Sigmoid colon (tissue), 7 donors: ENCODE data around the gene KCNAB2. TPM values are rescaled to one million over a fixed set of nuclear protein-coding genes. Genes with fewer than 3 reads are reported as not detected.

Experiments
- DNase-seq: peaks from one replicate; pipeline ENCODE4 v3.0.0-alpha.2; 2019
- H3K27ac ChIP-seq, 4 donors: fragments of 200-600 bp; sonication (generic); one replicate each; pipeline ENCODE4 v1.5.1; 2016 to 2019; ENCODE audit warnings: mild to moderate bottlenecking in 1 of 4
- H3K27me3 ChIP-seq, 3 donors: fragments of 200-600 bp; sonication (generic); one replicate each; pipeline ENCODE4 v1.5.1; 2019; ENCODE audit warnings: mild to moderate bottlenecking in 1 of 3
- H3K36me3 ChIP-seq, 4 donors: fragments of 200-600 bp; sonication (generic); one replicate each; pipeline ENCODE4 v1.5.1; 2016 to 2019
- H3K4me1 ChIP-seq, 4 donors: fragments of 200-600 bp; sonication (generic); one replicate each; pipeline ENCODE4 v1.5.1; 2017 to 2019
- H3K4me3 ChIP-seq, 4 donors: fragments of 200-600 bp; sonication (generic); one replicate each; pipeline ENCODE4 v1.5.1; 2017 to 2019; ENCODE audit warnings: mild to moderate bottlenecking in 2 of 4, moderate library complexity in 1 of 4
- H3K9me3 ChIP-seq, 4 donors: fragments of 200-600 bp in 3 of 4; sonication (generic) in 3 of 4; one replicate each; pipeline versions ENCODE4 v1.5.1 to v1.6.1; 2013 to 2019
- EP300 ChIP-seq, 4 donors: sonication (generic); formaldehyde crosslinking; IDR thresholded peaks; one replicate each; pipeline ENCODE4 v1.6.1; 2017; ENCODE audit warnings: antibody characterized with exemption in 4 of 4
- POLR2A ChIP-seq, 2 donors: fragments of 450-650 bp; IDR thresholded peaks; one replicate each; pipeline ENCODE4 v1.6.1; 2016; ENCODE audit warnings: antibody characterized with exemption in 2 of 2, mild to moderate bottlenecking in 2 of 2, moderate library complexity in 2 of 2
- POLR2AphosphoS5 ChIP-seq, 4 donors: sonication (generic); formaldehyde crosslinking; IDR thresholded peaks; one replicate each; pipeline ENCODE4 v1.6.1; 2017; ENCODE audit warnings: antibody characterized with exemption in 4 of 4
- WGBS, 2 donors: extraction: QIAGEN DNeasy Blood & Tissue Kit; methylation state at CpG; one replicate each; pipeline ENCODE4 v1.1.7; 2013; 5-methylcytosine and 5-hydroxymethylcytosine counted together
- intact Hi-C: fragments of 100-400 bp; cut with DNase I; formaldehyde crosslinking; loops from one replicate; pipeline ENCODE4 v1.15.1; 2023
- polyA plus RNA-seq, 3 donors: library from polyadenylated mRNA; stranded (reverse); fragments of 200-250 nt; gene quantifications; one replicate each; pipeline ENCODE4 v1.2.3, GENCODE V29; 2013
- total RNA-seq, 4 donors: library from RNA; depleted of rRNA; stranded (reverse); fragments of >200 nt; gene quantifications; one replicate each; pipeline ENCODE4 v1.1.0, GENCODE V29; 2016
- TF ChIP-seq, protein P1 (sequence below), 4 experiments: fragments of 450-650 bp in 3 of 4; fragments of 200-600 bp in 1 of 4; IDR thresholded peaks; one replicate each; pipeline ENCODE4 v1.5.1; 2016 to 2019; ENCODE audit warnings: antibody characterized with exemption in 4 of 4, mild to moderate bottlenecking in 3 of 4, moderate library complexity in 2 of 4
- donor health status: healthy with polysubstance abuse.
- donor health status: Bipolar disorder and iron deficiency.
- donor health status: healthy.

Gene KCNAB2
- total and polyA plus RNA-seq, 7 donors = 3.0 to 23.5 (median 7.7) TPM

DNA sequence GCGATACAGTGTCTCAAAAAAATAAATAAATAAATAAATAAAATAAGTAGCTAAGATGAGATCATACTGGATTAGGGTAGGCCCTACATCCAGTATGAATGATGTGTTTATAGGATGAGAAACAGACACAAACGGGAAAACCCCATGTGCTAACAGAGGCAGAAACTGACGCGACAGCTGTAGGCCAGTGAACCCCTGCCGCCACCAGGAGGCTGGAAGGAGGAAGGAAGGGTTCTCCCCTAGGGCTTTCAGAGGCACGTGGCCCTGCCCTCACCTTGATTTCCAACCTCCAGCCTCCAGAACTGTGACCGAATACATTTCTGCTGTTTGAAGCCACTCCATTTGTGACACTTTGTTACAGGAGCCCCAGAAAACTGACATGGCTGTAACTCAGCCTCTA is 95.9 kb downstream of the KCNAB2 start:
- 26 to 27% methylated on average over 7 of the region's 7 CpGs for WGBS, 2 donors
- Histone ChIP-seq H3K27ac (no peak overlapping the region), H3K4me1 (no peaks in the 10 kb centered on the region), H3K36me3 (no peaks in the 10 kb centered on the region), H3K9me3 (no peaks in the 10 kb centered on the region), H3K27me3 (peaks cover 2 to 14% (median 2%) of the 10 kb centered on the region in 3 donors), H3K4me3 (no peak overlapping the region)
- TF ChIP-seq POLR2A (IDR thresholded peaks at IDR 0.05) (no peak), POLR2AphosphoS5 (IDR thresholded peaks at IDR 0.05) (no peak), EP300 (IDR thresholded peaks at IDR 0.05) (no peak)
- TF ChIP-seq, protein P1, sequence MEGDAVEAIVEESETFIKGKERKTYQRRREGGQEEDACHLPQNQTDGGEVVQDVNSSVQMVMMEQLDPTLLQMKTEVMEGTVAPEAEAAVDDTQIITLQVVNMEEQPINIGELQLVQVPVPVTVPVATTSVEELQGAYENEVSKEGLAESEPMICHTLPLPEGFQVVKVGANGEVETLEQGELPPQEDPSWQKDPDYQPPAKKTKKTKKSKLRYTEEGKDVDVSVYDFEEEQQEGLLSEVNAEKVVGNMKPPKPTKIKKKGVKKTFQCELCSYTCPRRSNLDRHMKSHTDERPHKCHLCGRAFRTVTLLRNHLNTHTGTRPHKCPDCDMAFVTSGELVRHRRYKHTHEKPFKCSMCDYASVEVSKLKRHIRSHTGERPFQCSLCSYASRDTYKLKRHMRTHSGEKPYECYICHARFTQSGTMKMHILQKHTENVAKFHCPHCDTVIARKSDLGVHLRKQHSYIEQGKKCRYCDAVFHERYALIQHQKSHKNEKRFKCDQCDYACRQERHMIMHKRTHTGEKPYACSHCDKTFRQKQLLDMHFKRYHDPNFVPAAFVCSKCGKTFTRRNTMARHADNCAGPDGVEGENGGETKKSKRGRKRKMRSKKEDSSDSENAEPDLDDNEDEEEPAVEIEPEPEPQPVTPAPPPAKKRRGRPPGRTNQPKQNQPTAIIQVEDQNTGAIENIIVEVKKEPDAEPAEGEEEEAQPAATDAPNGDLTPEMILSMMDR (IDR thresholded peaks at IDR 0.05) = no peak
- intact Hi-C loops = no loop called here
- no peak for DNase-seq

DNA sequence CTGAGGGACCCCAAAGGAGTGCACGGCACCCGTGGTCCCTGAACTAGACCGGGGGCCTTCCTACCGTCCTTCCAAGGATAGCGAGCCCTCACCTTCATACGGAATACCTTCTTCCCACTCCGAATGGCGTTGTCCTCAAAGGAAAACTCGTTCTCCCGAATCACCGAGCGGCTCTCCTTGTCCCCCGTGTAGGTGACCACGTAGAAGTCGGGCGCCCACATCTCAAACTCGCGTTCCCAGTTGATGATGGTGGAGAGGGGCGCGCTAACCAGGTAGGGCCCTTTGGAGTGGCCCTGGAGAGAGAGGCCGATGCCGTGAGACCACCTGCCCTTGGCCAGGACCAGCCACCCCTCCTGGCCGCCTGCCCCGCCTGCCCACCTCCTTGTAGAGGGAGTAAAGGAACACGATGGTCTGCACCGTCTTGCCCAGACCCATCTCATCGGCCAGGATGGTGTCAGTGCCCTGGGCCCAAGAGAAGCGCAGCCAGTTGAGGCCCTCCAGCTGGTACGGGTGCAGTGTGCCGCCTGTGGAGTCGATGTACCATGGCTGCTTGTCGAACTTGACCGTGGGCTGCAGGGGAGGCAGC is 96.4 kb downstream of the KCNAB2 start:
- TF ChIP-seq POLR2A (IDR thresholded peaks at IDR 0.05) = no peak
- TF ChIP-seq EP300 (IDR thresholded peaks at IDR 0.05) = no peak
- TF ChIP-seq, protein P1 (IDR thresholded peaks at IDR 0.05) = no peak
- no peak for TF ChIP-seq POLR2AphosphoS5 (IDR thresholded peaks at IDR 0.05)
- intact Hi-C loops = no loop called here
- no peak overlapping the region for H3K4me3 ChIP-seq

DNA sequence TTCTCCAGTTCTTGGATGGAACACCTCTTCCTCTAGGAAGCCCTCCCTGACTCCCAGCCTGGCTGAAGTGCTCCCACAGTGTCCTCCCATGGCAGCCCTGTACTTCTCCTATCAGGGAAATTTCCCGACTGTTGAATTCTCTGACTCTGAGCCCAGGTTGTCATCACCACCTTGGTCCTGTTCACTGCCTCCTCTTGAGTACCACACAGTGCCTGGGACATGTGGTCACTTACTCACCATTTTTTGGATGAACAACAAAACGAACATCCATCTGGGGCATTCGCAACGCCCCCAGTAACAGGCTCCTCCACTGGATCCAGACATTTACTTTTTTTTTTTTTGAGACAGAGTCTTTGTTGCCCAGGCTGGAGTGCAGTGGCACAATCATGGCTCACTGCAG is 97.0 kb downstream of the KCNAB2 start:
- no peak overlapping the region for H3K4me3 ChIP-seq
- intact Hi-C loops = no loop called here
- H3K27me3 ChIP-seq = peaks cover 9 to 25% (median 13%) of the 10 kb centered on the region in 3 donors
- H3K27ac ChIP-seq = no peak overlapping the region
- H3K9me3 ChIP-seq = no peaks in the 10 kb centered on the region
- WGBS, 2 donors = 81 to 87% methylated on average over 4 of the region's 4 CpGs
- no peak for DNase-seq
- H3K4me1 ChIP-seq = no peaks in the 10 kb centered on the region
- H3K36me3 ChIP-seq = no peaks in the 10 kb centered on the region
- TF ChIP-seq, protein P1 (IDR thresholded peaks at IDR 0.05) = no peak
- TF ChIP-seq POLR2A (IDR thresholded peaks at IDR 0.05) = no peak
- TF ChIP-seq EP300 (IDR thresholded peaks at IDR 0.05) = no peak
- TF ChIP-seq POLR2AphosphoS5 (IDR thresholded peaks at IDR 0.05) = no peak

More for the DNA sequence above, 96.4 kb downstream of the KCNAB2 start:
- H3K9me3 ChIP-seq = no peaks in the 10 kb centered on the region
- peaks cover 7 to 19% (median 7%) of the 10 kb centered on the region in 3 donors for H3K27me3 ChIP-seq
- WGBS, 2 donors = 93 to 95% methylated on average over 33 of the region's 33 CpGs
- DNase-seq = no peak
- no peaks in the 10 kb centered on the region for H3K36me3 ChIP-seq
- no peaks in the 10 kb centered on the region for H3K4me1 ChIP-seq
- H3K27ac ChIP-seq = no peak overlapping the region

DNA sequence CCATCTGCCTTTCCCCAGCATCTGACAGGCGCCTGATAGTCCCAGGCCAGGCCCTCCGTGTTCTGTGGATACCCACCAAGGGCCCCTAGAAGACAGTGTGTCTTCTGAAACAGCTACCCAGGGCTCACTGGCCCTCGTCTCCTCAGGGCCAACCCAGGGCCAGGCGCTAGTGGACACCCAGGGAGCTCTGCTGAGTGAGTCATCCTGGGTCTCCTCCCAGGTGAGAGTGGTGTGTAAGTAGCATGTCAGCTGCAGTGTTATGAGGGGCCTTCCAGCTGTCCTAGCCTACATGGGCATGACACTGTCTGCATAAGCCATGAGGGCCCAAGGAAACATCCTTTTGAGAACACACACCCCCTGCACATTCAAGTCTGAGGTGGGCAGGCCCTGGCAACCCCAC is 97.7 kb downstream of the KCNAB2 start:
- H3K27me3 ChIP-seq = peaks cover 14 to 32% (median 20%) of the 10 kb centered on the region in 3 donors
- intact Hi-C loops = no loop called here
- WGBS, 2 donors = 83 to 89% methylated on average over 4 of the region's 4 CpGs
- no peaks in the 10 kb centered on the region for H3K36me3 ChIP-seq
- H3K9me3 ChIP-seq = no peaks in the 10 kb centered on the region
- no peak overlapping the region for H3K27ac ChIP-seq
- no peak for TF ChIP-seq EP300 (IDR thresholded peaks at IDR 0.05)
- TF ChIP-seq, protein P1 (IDR thresholded peaks at IDR 0.05) = no peak
- TF ChIP-seq POLR2A (IDR thresholded peaks at IDR 0.05) = no peak
- TF ChIP-seq POLR2AphosphoS5 (IDR thresholded peaks at IDR 0.05) = no peak
- H3K4me3 ChIP-seq = no peak overlapping the region
- H3K4me1 ChIP-seq = peaks cover 0 to 4% (median 3%) of the 10 kb centered on the region in 4 donors
- no peak for DNase-seq

DNA sequence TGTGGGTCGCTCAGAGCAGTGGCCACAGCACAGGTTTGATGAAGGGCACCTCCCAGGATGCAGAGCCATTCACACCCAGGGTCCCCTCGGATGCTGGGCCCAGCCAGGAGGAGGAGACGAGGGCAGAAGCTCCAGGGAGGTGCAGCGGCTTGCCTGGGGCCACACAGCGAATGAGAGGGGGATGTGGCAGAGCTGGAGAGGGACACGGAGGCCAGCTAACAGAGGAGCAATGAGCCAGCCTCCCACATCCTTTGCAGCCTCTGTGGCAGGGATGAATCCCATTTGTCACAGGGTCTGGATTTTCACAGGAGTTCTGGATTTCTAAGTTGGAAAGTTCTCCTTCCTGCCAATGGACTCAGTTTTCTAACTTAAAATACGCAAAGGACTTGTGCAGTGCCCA is 98.5 kb downstream of the KCNAB2 start:
- Histone ChIP-seq H3K4me1 (peaks cover 0 to 11% (median 9%) of the 10 kb centered on the region in 4 donors), H3K36me3 (no peaks in the 10 kb centered on the region), H3K9me3 (no peaks in the 10 kb centered on the region), H3K27me3 (peaks cover 14 to 40% (median 27%) of the 10 kb centered on the region in 3 donors), H3K4me3 (no peak overlapping the region), H3K27ac (no peak overlapping the region)
- intact Hi-C loops = no loop called here
- TF ChIP-seq POLR2A (IDR thresholded peaks at IDR 0.05) = no peak
- no peak for TF ChIP-seq EP300 (IDR thresholded peaks at IDR 0.05)
- TF ChIP-seq POLR2AphosphoS5 (IDR thresholded peaks at IDR 0.05) = no peak
- TF ChIP-seq, protein P1 (IDR thresholded peaks at IDR 0.05) = no peak
- 84 to 87% methylated on average over 7 of the region's 7 CpGs for WGBS, 2 donors
- DNase-seq = no peak
